Stimulated activated naive B cell treated with anti-CD40 and anti-IgM and Interleukin-4, amounts not matched to agents 10 μg/mL and 1 μg/mL and 100 μg/mL, for 72 hours (primary cell): ENCODE results near the gene FHIT.

ENCODE experiments used
- ATAC-seq, 2 donors: fragments of 150-1000 bp; cut with Tn5 transposase; replicated peaks; 2 replicates each; pipeline ENCODE4 v1.10.0; 2021; ENCODE audit warnings: moderate library complexity in 1 of 2
- DNase-seq: peaks from one replicate; pipeline ENCODE4 v3.0.0; 2021
- H3K27ac Mint-ChIP-seq: one replicate; pipeline ENCODE4 v1.8.0; 2022; ENCODE audit warnings: mild to moderate bottlenecking, mixed read lengths
- H3K27me3 Mint-ChIP-seq, 2 donors: one replicate each; pipeline ENCODE4 v1.8.0; 2022; ENCODE audit warnings: mixed read lengths in 2 of 2
- H3K36me3 Mint-ChIP-seq, 2 donors: one replicate each; pipeline ENCODE4 v1.8.0; 2022; ENCODE audit warnings: mixed read lengths in 2 of 2, mild to moderate bottlenecking in 1 of 2
- H3K4me1 Mint-ChIP-seq, 2 donors: one replicate each; pipeline ENCODE4 v1.8.0; 2022; ENCODE audit warnings: mixed read lengths in 2 of 2, mild to moderate bottlenecking in 1 of 2
- H3K4me3 Mint-ChIP-seq, 2 donors: one replicate each; pipeline ENCODE4 v1.8.0; 2022; ENCODE audit warnings: mild to moderate bottlenecking in 2 of 2, mixed read lengths in 2 of 2, moderate library complexity in 1 of 2
- H3K9me3 Mint-ChIP-seq, 2 donors: one replicate each; pipeline ENCODE4 v1.8.0; 2022; ENCODE audit warnings: mixed read lengths in 2 of 2, mild to moderate bottlenecking in 1 of 2

Gene FHIT

GRCh38 chr3:59927056-59927455 lies 1324.2 kb downstream of the FHIT start:
- no peaks in the 10 kb centered on the region for H3K36me3 Mint-ChIP-seq
- no peak for ATAC-seq

GRCh38 chr3:59925946-59926345 lies 1325.3 kb downstream of the FHIT start:
- Mint-ChIP-seq H3K36me3 (no peaks in the 10 kb centered on the region), H3K27me3 (no peaks in the 10 kb centered on the region), H3K27ac (no peak overlapping the region), H3K4me3 (no peak overlapping the region), H3K4me1 (no peaks in the 10 kb centered on the region), H3K9me3 (no peaks in the 10 kb centered on the region)
- DNase-seq, result no peak
- no peak for ATAC-seq

More at GRCh38 chr3:59927056-59927455, 1324.2 kb downstream of the FHIT start:
- Mint-ChIP-seq H3K27ac (no peak overlapping the region), H3K9me3 (no peaks in the 10 kb centered on the region), H3K27me3 (no peaks in the 10 kb centered on the region), H3K4me1 (no peaks in the 10 kb centered on the region), H3K4me3 (no peak overlapping the region)
- DNase-seq, result no peak

- Mint-ChIP-seq H3K27me3 (no peaks in the 10 kb centered on the region), H3K36me3 (no peaks in the 10 kb centered on the region), H3K4me1 (no peaks in the 10 kb centered on the region), H3K9me3 (no peaks in the 10 kb centered on the region), H3K27ac (no peak overlapping the region), H3K4me3 (no peak overlapping the region)
- no peak for ATAC-seq
- DNase-seq, result no peak
Measured at GRCh38 chr3:59922192-59922591, 1329.1 kb downstream of the FHIT start.

- ATAC-seq, result no peak
- Mint-ChIP-seq H3K27ac (no peak overlapping the region), H3K4me3 (no peak overlapping the region), H3K27me3 (no peaks in the 10 kb centered on the region), H3K36me3 (no peaks in the 10 kb centered on the region), H3K9me3 (no peaks in the 10 kb centered on the region), H3K4me1 (no peaks in the 10 kb centered on the region)
- no peak for DNase-seq
Measured at GRCh38 chr3:59920822-59921221, 1330.4 kb downstream of the FHIT start.

- DNase-seq (no peak), ATAC-seq (no peak)
- no peaks in the 10 kb centered on the region for H3K4me1 Mint-ChIP-seq
- H3K27me3 Mint-ChIP-seq, result no peaks in the 10 kb centered on the region
- H3K27ac Mint-ChIP-seq, result no peak overlapping the region
- H3K36me3 Mint-ChIP-seq, result no peaks in the 10 kb centered on the region
- H3K9me3 Mint-ChIP-seq, result peaks cover 0 to 1% of the 10 kb centered on the region in 2 donors
- no peak overlapping the region for H3K4me3 Mint-ChIP-seq
Measured at GRCh38 chr3:59919586-59919985, 1331.7 kb downstream of the FHIT start.

- no peaks in the 10 kb centered on the region for H3K27me3 Mint-ChIP-seq
- H3K36me3 Mint-ChIP-seq, result no peaks in the 10 kb centered on the region
- H3K4me1 Mint-ChIP-seq, result no peaks in the 10 kb centered on the region
- peaks cover 0 to 1% of the 10 kb centered on the region in 2 donors for H3K9me3 Mint-ChIP-seq
- no peak overlapping the region for H3K27ac Mint-ChIP-seq
- H3K4me3 Mint-ChIP-seq, result no peak overlapping the region
- no peak for DNase-seq
- no peak for ATAC-seq
Measured at GRCh38 chr3:59914251-59914650, 1337.0 kb downstream of the FHIT start.

- Mint-ChIP-seq H3K9me3 (peaks cover 0 to 1% of the 10 kb centered on the region in 2 donors), H3K27me3 (no peaks in the 10 kb centered on the region), H3K4me3 (no peak overlapping the region), H3K36me3 (no peaks in the 10 kb centered on the region), H3K27ac (no peak overlapping the region), H3K4me1 (no peaks in the 10 kb centered on the region)
- ATAC-seq (no peak), DNase-seq (no peak)
Measured at GRCh38 chr3:59913645-59914044, 1337.6 kb downstream of the FHIT start.

- no peaks in the 10 kb centered on the region for H3K27me3 Mint-ChIP-seq
- H3K4me1 Mint-ChIP-seq, result peaks cover 0 to 9% of the 10 kb centered on the region in 2 donors
- H3K36me3 Mint-ChIP-seq, result peaks cover 0 to 3% of the 10 kb centered on the region in 2 donors
- DNase-seq (no peak), ATAC-seq (no peak)
- H3K9me3 Mint-ChIP-seq, result peaks cover 0 to 3% of the 10 kb centered on the region in 2 donors
- no peak overlapping the region for H3K27ac Mint-ChIP-seq
- H3K4me3 Mint-ChIP-seq, result no peak overlapping the region
Measured at GRCh38 chr3:59908701-59909100, 1342.6 kb downstream of the FHIT start.

GRCh38 chr3:59908280-59908679 lies 1343.0 kb downstream of the FHIT start:
- Mint-ChIP-seq H3K9me3 (peaks cover 0 to 3% of the 10 kb centered on the region in 2 donors), H3K4me3 (no peak overlapping the region), H3K27ac (no peak overlapping the region), H3K4me1 (peaks cover 0 to 13% of the 10 kb centered on the region in 2 donors), H3K27me3 (no peaks in the 10 kb centered on the region), H3K36me3 (peaks cover 0 to 3% of the 10 kb centered on the region in 2 donors)
- DNase-seq, result no peak
- no peak for ATAC-seq

- no peak for DNase-seq
- Mint-ChIP-seq H3K4me1 (peaks cover 0 to 13% of the 10 kb centered on the region in 2 donors), H3K9me3 (peaks cover 0 to 3% of the 10 kb centered on the region in 2 donors), H3K27me3 (no peaks in the 10 kb centered on the region), H3K4me3 (no peak overlapping the region), H3K36me3 (peaks cover 0 to 3% of the 10 kb centered on the region in 2 donors), H3K27ac (no peak overlapping the region)
- ATAC-seq, result no peak
Measured at GRCh38 chr3:59904296-59904695, 1347.0 kb downstream of the FHIT start.

- H3K4me3 Mint-ChIP-seq, result no peak overlapping the region
- no peak overlapping the region for H3K27ac Mint-ChIP-seq
- ATAC-seq (no peak), DNase-seq (no peak)
- no peaks in the 10 kb centered on the region for H3K36me3 Mint-ChIP-seq
- H3K27me3 Mint-ChIP-seq, result no peaks in the 10 kb centered on the region
- no peaks in the 10 kb centered on the region for H3K9me3 Mint-ChIP-seq
- peaks cover 0 to 8% of the 10 kb centered on the region in 2 donors for H3K4me1 Mint-ChIP-seq
Measured at GRCh38 chr3:59899061-59899460, 1352.2 kb downstream of the FHIT start.

- H3K27ac Mint-ChIP-seq, result no peak overlapping the region
Measured at GRCh38 chr3:59895972-59896371, 1355.3 kb downstream of the FHIT start.

GRCh38 chr3:59894425-59895121 lies 1356.7 kb downstream of the FHIT start:
- Mint-ChIP-seq H3K4me1 (no peaks in the 10 kb centered on the region), H3K27ac (no peak overlapping the region)
- no peak for ATAC-seq

More at GRCh38 chr3:59895972-59896371, 1355.3 kb downstream of the FHIT start:
- Mint-ChIP-seq H3K9me3 (peaks cover 0 to 2% of the 10 kb centered on the region in 2 donors), H3K4me1 (no peaks in the 10 kb centered on the region), H3K36me3 (no peaks in the 10 kb centered on the region), H3K27me3 (no peaks in the 10 kb centered on the region), H3K4me3 (no peak overlapping the region)
- no peak for ATAC-seq
- no peak for DNase-seq

GRCh38 chr3:59890639-59891038 lies 1360.6 kb downstream of the FHIT start:
- H3K36me3 Mint-ChIP-seq, result no peaks in the 10 kb centered on the region
- H3K9me3 Mint-ChIP-seq, result peaks cover 0 to 2% of the 10 kb centered on the region in 2 donors
- no peak for DNase-seq
- no peaks in the 10 kb centered on the region for H3K4me1 Mint-ChIP-seq
- ATAC-seq, result no peak
- no peak overlapping the region for H3K4me3 Mint-ChIP-seq
- no peaks in the 10 kb centered on the region for H3K27me3 Mint-ChIP-seq
- H3K27ac Mint-ChIP-seq, result no peak overlapping the region

More at GRCh38 chr3:59894425-59895121, 1356.7 kb downstream of the FHIT start:
- H3K27me3 Mint-ChIP-seq, result no peaks in the 10 kb centered on the region
- H3K4me3 Mint-ChIP-seq, result no peak overlapping the region
- no peaks in the 10 kb centered on the region for H3K36me3 Mint-ChIP-seq
- DNase-seq, result no peak
- peaks cover 0 to 2% of the 10 kb centered on the region in 2 donors for H3K9me3 Mint-ChIP-seq

GRCh38 chr3:59886790-59887189 lies 1364.5 kb downstream of the FHIT start:
- Mint-ChIP-seq H3K36me3 (no peaks in the 10 kb centered on the region), H3K27me3 (no peaks in the 10 kb centered on the region), H3K9me3 (no peaks in the 10 kb centered on the region), H3K4me3 (no peak overlapping the region), H3K27ac (no peak overlapping the region), H3K4me1 (peaks cover 3 to 7% of the 10 kb centered on the region in 2 donors)
- ATAC-seq, result no peak
- no peak for DNase-seq
